Left kidney (tissue), 2 donors: Measurements from ENCODE around the gene MORC1. TPM values are rescaled to one million over a fixed set of nuclear protein-coding genes. Genes with fewer than 3 reads are reported as not detected.
"Not testable (repeated sequence)": the region's sequence is repeated elsewhere in the genome, so short reads cannot be mapped to it uniquely, and the experiment has no call there.

Experiments
- DNase-seq: peaks from one replicate; pipeline ENCODE4 v3.0.0-alpha.2; 2013
- polyA plus RNA-seq: library from polyadenylated mRNA; unstranded; fragments of 120-200 nt; gene quantifications from one replicate; pipeline ENCODE4 v1.2.1, GENCODE V29; 2013; ENCODE audit not compliant: insufficient read length

Gene MORC1
- polyA plus RNA-seq, 1 donor: 0.57 TPM

GRCh38 chr3:109112946-109113760 is 4.8 kb downstream of the MORC1 start:
- no peak for DNase-seq

DNA sequence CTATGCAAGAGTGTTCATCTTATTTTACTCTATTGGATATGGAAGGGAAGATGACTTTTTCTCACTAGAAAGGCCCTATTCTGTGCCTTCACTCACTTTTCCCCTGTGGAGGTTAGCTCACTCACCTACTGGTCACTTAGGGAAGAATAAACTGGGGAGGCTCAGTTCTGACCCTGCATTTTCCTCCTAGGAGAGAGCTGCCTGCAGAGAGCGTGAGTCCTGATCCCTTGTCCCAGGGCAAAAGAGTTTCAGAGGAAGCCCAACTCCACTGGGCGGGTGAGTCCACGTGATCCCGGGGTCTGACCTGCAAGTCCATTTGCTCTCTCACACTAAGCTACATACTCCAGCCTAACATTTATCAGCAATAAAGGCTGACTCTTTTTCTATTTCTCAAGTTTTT is 8.4 kb downstream of the MORC1 start:
- no peak for DNase-seq

- DNase-seq: no peak
Observed at GRCh38 chr3:109098079-109098644, 19.8 kb downstream of the MORC1 start.

DNA sequence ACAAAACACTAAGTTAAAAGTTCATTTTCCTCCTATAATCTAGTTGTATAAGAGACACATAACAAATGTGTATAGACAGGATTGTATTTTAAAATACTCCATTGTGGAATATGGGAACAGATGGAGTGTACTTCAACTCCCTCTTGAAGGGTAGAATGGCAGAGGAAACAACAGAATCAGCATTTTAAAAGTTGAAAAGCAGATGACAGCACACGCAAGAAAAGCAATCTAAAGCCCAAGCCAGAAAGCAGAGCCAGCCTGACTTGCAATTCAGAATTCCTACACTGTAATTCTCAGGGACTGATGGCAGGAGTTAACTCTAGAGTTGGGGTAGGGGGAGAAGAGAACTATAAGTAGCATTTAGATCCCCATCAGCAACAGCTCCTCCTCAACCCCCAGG is 22.8 kb downstream of the MORC1 start:
- no peak for DNase-seq

GRCh38 chr3:109093561-109093960 is 24.4 kb downstream of the MORC1 start:
- DNase-seq: no peak

GRCh38 chr3:109091846-109092245 is 26.1 kb downstream of the MORC1 start:
- no peak for DNase-seq

DNA sequence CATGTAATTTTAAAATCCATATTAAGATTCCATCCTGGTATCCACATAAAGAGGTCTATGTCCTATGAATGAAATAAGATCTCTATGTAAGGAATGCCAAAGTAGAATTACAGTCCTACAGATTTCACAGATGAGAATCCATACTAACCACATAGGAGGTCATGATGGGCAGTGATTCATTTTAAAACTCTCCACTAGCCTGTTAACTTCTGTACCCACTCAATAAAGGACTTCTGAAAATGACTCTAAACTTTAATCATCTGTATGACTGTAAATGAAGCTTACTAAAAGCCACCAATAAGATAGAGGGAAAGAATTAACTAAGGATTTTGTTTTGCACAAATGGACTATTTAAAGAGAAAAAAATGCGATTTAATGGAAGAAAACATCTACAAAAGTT is 28.7 kb downstream of the MORC1 start:
- DNase-seq: no peak

GRCh38 chr3:109081746-109082510 is 36.0 kb downstream of the MORC1 start:
- no peak for DNase-seq

- not testable (repeated sequence) for DNase-seq
Observed at GRCh38 chr3:109080090-109080489, 37.8 kb downstream of the MORC1 start.

DNA sequence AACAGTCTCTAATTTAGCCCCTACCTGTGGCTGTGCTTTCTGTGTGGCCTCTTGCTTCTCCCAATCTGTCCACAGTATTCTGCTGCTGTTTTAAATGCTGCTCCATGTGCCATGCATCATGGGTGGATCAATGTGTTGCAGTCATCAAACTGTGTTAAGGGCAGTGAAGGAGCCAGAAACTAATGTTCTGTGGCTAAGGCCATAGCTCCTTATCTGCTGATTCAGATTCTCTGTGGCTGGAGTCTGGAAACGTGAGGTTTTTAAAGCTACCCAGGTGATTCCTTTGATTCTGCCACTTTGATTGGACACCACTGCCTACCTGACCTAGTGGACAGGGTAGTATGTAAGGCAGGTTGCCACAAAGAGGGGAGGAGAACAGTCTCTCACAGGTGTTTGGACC is 44.8 kb downstream of the MORC1 start:
- DNase-seq: no peak

DNA sequence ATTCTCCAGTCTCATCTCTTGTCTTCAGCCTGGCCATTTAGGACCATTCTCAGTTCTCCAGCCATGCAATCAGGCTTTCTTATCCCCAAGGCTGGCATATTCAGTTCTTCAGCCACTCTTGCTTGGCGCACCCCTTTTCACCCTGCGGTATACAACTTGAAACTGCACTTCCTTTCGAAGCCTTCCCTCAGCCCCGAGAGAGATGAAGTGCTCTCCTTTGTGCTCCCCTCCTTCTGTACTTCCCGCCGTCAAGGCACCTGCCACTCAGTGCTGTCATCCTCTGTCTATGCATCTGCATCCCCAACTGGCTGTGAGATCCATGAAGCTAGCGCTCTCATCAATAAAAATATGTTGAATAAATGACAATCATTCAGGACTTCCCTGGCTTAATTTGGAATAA is 45.7 kb downstream of the MORC1 start:
- no peak for DNase-seq

DNA sequence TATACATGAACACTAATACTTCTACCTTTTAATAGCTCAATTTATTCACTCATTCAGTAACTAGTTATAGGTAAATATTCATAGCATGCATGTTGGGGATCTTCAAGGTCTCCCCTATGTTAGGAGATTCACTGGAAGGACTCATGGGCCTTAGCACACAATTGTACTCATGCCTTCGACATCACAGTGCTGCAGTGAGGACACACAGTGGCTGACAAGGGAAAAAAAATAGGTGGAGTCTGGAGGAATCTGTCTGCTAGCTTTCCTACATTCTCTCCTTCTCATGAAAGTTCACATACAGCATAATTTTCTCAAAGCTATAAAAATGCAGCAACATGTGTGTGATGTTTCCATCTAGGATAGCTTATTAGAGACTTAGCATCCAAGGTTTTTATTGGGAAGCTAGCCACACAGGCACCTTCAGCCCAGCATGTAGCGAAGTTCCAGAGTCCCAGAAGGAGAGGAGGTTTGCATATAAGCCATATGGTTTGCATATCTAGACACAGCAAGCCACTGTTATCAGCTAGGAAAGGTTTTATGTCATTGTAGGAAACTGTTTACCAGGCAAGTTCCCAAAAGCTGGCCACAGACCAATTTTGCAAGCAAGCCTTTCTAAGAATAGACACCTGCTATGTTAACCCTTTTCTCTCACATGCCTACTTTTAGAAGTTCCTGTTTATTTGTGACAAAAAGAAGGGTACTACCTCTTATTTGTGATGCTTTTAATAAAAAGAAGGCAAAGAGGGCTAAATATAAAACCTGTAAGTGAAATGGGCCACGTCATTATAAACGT is 46.4 kb downstream of the MORC1 start:
- no peak for DNase-seq

DNA sequence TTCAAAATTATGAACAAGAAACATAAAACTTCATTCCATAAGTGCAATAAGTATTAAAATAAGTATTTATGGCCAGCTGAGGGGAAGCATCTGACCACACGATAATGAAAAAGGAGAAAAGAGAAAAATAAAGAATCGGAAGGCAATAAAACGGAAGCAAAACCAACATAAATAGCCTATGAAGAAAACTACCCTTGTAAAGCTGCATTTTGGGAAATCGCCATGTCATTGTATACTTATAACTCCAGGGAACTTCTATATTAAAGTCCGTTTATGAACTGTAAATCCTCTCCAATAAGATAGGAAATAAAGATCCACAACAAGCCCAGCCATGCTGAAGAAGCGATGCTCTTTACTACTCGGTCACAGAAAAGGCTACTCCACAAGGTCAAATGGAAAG is 47.7 kb downstream of the MORC1 start:
- no peak for DNase-seq

GRCh38 chr3:109066864-109067263 is 51.1 kb downstream of the MORC1 start:
- no peak for DNase-seq

GRCh38 chr3:109059264-109059663 is 58.7 kb downstream of the MORC1 start:
- DNase-seq: no peak

DNA sequence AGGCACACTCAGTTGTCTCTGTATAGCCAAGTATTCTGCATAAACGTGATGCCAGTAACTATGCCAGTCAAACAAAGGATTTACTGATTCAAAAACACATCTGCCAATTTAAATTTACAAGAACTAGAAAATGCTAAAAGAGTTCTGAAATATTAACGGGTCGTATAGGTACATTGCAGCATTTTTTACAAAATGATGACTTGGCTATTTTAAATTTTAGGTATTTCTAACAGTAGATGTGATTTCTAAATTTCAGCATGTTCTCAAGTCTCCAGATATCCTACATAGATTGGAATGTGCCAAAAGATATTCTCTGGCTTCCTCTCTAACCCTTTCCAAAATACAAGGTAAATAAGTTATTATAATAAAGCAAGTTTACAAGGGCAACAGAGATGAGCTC is 60.3 kb downstream of the MORC1 start:
- no peak for DNase-seq

GRCh38 chr3:109057056-109057455 is 60.9 kb downstream of the MORC1 start:
- DNase-seq: no peak

GRCh38 chr3:109050591-109051167 is 67.3 kb downstream of the MORC1 start:
- no peak for DNase-seq

DNA sequence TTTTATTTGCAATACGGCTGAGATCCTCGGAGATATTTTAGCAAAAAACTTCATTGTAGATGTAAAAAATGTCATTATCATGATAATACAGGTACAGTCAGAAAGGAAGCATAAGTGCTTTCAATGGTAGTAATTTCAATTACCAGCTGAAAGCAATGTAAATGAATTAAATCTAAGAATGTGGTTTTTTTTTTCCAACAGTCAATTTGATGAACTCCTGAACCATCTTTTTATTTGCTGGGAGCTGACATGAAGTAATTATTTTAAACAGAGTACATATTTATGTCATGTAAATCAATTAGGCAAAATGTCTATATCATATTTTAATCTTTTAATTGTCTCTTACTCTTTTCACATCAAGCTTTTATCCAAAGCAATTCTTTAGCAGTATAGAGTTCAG is 70.6 kb downstream of the MORC1 start:
- no peak for DNase-seq

DNA sequence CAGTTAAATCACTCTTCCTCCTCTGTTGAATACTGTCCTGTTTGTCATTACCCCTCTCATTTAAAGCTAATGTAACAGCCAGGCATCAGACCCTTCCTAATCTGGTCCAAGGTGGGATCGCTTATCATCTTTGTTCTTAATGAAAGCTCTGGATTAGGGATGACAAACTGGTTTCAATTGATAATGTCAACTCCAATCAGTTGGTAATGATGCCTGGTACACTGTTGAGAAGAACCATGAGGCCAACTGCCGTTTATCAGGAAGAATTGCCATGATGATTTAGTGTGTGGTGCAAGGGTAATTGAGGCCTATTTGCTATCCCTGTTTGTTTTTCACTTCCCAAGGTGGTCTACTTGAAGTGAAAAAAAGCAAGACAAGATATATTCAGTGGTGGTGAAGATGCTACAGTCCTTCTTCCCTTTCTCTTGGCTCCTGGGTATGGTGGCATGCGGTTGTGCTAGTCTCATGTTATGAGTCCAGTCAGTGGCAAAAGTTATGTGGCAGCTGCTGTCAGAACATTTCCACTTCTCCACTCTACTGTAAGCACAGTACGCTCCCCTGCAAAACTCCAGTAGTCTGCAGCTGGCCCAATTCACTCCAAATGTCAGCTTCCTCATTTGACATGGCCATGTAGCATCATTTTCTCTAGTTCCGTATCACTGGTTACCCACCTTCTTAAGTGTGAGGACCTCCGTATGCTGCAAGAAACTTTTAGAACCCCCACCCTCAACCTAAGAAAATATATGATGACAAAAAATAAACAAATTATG is 72.5 kb downstream of the MORC1 start:
- no peak for DNase-seq

- DNase-seq: no peak
Observed at GRCh38 chr3:109035082-109035481, 82.9 kb downstream of the MORC1 start.
